Measurements from ENCODE around the gene TMEM120B. TPM values are rescaled to one million over a fixed set of nuclear protein-coding genes. Genes with fewer than 3 reads are reported as not detected.
"Not testable (repeated sequence)": the region's sequence is repeated elsewhere in the genome, so short reads cannot be mapped to it uniquely, and the experiment has no call there.

The TMEM120B gene
- total RNA-seq, 1 experiment from 2014 or later: 6.6 TPM

GRCh38 chr12:121722511-121722910 is 10.0 kb downstream of the TMEM120B start:
- no peak overlapping the region for H3K4me3 ChIP-seq
- H3K27me3 ChIP-seq: no peaks in the 10 kb centered on the region
- DNase-seq: no peak
- no peaks in the 10 kb centered on the region for H3K36me3 ChIP-seq
- peaks cover 3% of the 10 kb centered on the region; the same call in 1 of the 2 replicates for H3K9me3 ChIP-seq

GRCh38 chr12:121723200-121723599 is 10.6 kb downstream of the TMEM120B start:
- DNase-seq: no peak
- Histone ChIP-seq H3K9me3 (peaks cover 3% of the 10 kb centered on the region; the same call in 1 of the 2 replicates), H3K27me3 (no peaks in the 10 kb centered on the region), H3K4me3 (no peak overlapping the region), H3K36me3 (no peaks in the 10 kb centered on the region)

- Histone ChIP-seq H3K4me3 (no peak overlapping the region), H3K9me3 (peaks cover 3% of the 10 kb centered on the region; the same call in 1 of the 2 replicates), H3K36me3 (no peaks in the 10 kb centered on the region), H3K27me3 (no peaks in the 10 kb centered on the region)
- DNase-seq: peak; percentile 34
Observed at GRCh38 chr12:121724925-121725324, 12.4 kb downstream of the TMEM120B start.

GRCh38 chr12:121725423-121725822 is 12.9 kb downstream of the TMEM120B start:
- DNase-seq: no peak
- Histone ChIP-seq H3K4me3 (no peak overlapping the region), H3K27me3 (no peaks in the 10 kb centered on the region), H3K36me3 (no peaks in the 10 kb centered on the region), H3K9me3 (peaks cover 3% of the 10 kb centered on the region; the same call in 1 of the 2 replicates)

GRCh38 chr12:121729021-121729420 is 16.5 kb downstream of the TMEM120B start:
- H3K27me3 ChIP-seq: no peaks in the 10 kb centered on the region
- H3K36me3 ChIP-seq: no peaks in the 10 kb centered on the region
- H3K4me3 ChIP-seq: no peak overlapping the region
- DNase-seq: no peak
- peaks cover 3% of the 10 kb centered on the region; the same call in 1 of the 2 replicates for H3K9me3 ChIP-seq

DNA sequence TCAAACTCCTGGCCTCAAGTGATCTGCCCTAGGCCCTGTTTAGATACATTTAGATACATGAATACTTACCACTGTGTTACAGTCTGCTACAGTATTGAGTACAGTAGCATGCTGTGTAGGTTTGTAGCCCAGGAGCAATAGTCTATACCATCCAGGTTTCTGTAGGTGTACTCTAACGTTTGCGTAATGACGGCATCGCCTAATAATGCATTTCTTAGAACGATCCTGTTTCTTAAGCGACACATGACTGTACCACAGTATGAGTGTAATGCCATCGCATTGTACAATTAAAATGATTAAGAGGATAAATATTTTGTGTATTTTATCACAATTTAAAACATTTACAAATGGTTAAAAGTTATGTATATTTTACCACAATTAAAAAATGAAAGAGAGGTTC is 18.9 kb downstream of the TMEM120B start:
- no peaks in the 10 kb centered on the region for H3K36me3 ChIP-seq
- no peaks in the 10 kb centered on the region for H3K27me3 ChIP-seq
- no peak overlapping the region for H3K4me3 ChIP-seq
- no peak for DNase-seq
- H3K9me3 ChIP-seq: no peaks in the 10 kb centered on the region

GRCh38 chr12:121733849-121734248 is 21.3 kb downstream of the TMEM120B start:
- H3K9me3 ChIP-seq: no peaks in the 10 kb centered on the region
- DNase-seq: no peak

GRCh38 chr12:121738340-121738858 is 25.8 kb downstream of the TMEM120B start:
- H3K9me3 ChIP-seq: no peaks in the 10 kb centered on the region
- H3K27me3 ChIP-seq: no peaks in the 10 kb centered on the region
- DNase-seq: no peak
- H3K36me3 ChIP-seq: no peaks in the 10 kb centered on the region
- no peak overlapping the region for H3K4me3 ChIP-seq

More at GRCh38 chr12:121733849-121734248, 21.3 kb downstream of the TMEM120B start:
- Histone ChIP-seq H3K4me3 (no peak overlapping the region), H3K36me3 (no peaks in the 10 kb centered on the region), H3K27me3 (no peaks in the 10 kb centered on the region)

- no peaks in the 10 kb centered on the region for H3K27me3 ChIP-seq
- H3K4me3 ChIP-seq: no peak overlapping the region
- DNase-seq: no peak
- no peaks in the 10 kb centered on the region for H3K36me3 ChIP-seq
- no peaks in the 10 kb centered on the region for H3K9me3 ChIP-seq
Observed at GRCh38 chr12:121740847-121741246, 28.3 kb downstream of the TMEM120B start.

GRCh38 chr12:121741743-121742142 is 29.2 kb downstream of the TMEM120B start:
- no peak for DNase-seq
- H3K36me3 ChIP-seq: no peaks in the 10 kb centered on the region
- no peak overlapping the region for H3K4me3 ChIP-seq
- H3K9me3 ChIP-seq: no peaks in the 10 kb centered on the region
- no peaks in the 10 kb centered on the region for H3K27me3 ChIP-seq

- H3K27me3 ChIP-seq, H3K36me3 ChIP-seq, H3K9me3 ChIP-seq, DNase-seq, H3K4me3 ChIP-seq: not testable (repeated sequence)
Observed at GRCh38 chr12:121745545-121745944, 33.0 kb downstream of the TMEM120B start.

DNA sequence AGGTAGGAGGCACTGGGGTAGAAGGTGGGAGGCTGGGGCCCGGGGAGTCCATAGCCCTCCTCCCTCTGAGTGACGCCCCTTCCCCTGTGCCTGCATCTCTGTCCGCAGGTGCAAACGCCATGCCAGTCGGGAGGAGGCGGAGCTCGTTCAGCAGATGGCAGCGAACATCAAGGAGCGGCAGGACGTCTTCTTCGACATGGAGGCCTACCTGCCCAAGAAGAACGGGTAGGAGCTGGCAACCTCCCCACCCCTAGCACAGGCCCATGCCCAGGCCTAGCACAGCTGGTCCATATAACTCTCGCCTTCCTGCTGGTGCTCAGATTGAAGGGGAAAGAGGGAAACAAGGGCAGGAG is 35.6 kb downstream of the TMEM120B start:
- Histone ChIP-seq H3K36me3 (no peaks in the 10 kb centered on the region), H3K9me3 (no peaks in the 10 kb centered on the region)
- DNase-seq: no peak

GRCh38 chr12:121748571-121749265 is 36.2 kb downstream of the TMEM120B start:
- H3K36me3 ChIP-seq: no peaks in the 10 kb centered on the region
- DNase-seq: peak; percentile 19

More for the DNA sequence above, 35.6 kb downstream of the TMEM120B start:
- Histone ChIP-seq H3K4me3 (no peak overlapping the region), H3K27me3 (no peaks in the 10 kb centered on the region)

DNA sequence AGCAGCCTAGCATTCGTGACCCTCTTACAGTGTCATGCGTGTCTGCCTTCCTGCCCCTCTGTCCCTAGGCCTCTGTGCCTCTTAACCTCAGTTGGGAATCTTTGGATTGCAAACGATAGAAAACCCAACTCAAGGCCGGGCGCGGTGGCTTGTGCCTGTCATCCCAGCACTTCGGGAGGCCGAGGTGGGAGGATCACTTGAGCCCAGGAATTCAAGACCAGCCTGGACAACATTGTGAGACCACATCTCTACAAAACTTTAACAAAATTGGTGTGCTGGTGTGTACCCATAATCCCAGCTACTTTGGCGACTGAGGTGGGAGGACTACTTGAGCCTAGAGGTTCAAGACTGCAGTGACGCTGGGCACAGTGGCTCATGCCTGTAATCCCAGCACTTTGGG is 36.7 kb downstream of the TMEM120B start:
- no peak for DNase-seq
- H3K27me3 ChIP-seq: no peaks in the 10 kb centered on the region
- H3K9me3 ChIP-seq: no peaks in the 10 kb centered on the region
- H3K4me3 ChIP-seq: no peak overlapping the region
- H3K36me3 ChIP-seq: no peaks in the 10 kb centered on the region

More at GRCh38 chr12:121748571-121749265, 36.2 kb downstream of the TMEM120B start:
- Histone ChIP-seq H3K27me3 (no peaks in the 10 kb centered on the region), H3K9me3 (no peaks in the 10 kb centered on the region), H3K4me3 (no peak overlapping the region)

DNA sequence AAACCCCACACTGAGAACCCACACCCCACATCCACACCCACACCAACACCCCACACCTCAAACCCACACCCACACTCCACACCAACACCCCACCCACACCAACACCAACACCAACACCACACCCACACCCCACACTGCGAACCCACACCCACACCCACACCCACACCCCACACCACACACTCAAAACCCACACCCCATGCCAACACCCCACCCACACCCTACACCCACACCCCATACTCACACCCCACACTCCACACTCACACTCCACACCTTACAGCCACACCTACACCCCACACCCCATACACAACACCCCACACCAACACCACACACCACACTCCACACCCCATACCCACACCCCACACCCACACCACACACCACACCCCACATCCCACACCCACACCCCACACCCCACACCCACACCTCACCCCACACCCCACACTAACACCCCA is 38.0 kb downstream of the TMEM120B start:
- H3K36me3 ChIP-seq: no peaks in the 10 kb centered on the region
- no peaks in the 10 kb centered on the region for H3K27me3 ChIP-seq
- no peak overlapping the region for H3K4me3 ChIP-seq
- DNase-seq: no peak
- no peaks in the 10 kb centered on the region for H3K9me3 ChIP-seq

DNA sequence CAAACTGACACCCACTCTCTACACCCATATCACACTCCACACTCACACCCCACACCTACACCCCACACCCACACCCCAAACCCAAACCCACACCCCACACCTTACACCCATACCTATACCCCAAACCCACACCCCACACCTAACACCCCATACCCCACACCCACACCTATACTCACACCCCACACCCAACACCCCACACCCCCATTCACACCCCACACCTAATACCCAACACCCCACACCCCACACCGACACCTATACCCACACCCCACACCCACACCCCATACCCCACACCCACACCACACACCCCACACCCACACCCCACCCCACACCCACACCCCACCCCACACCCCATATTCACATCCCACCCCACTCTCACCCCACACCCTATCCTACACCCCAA is 38.5 kb downstream of the TMEM120B start:
- DNase-seq: no peak
- no peaks in the 10 kb centered on the region for H3K27me3 ChIP-seq
- no peaks in the 10 kb centered on the region for H3K9me3 ChIP-seq
- H3K4me3 ChIP-seq: no peak overlapping the region
- H3K36me3 ChIP-seq: no peaks in the 10 kb centered on the region

DNA sequence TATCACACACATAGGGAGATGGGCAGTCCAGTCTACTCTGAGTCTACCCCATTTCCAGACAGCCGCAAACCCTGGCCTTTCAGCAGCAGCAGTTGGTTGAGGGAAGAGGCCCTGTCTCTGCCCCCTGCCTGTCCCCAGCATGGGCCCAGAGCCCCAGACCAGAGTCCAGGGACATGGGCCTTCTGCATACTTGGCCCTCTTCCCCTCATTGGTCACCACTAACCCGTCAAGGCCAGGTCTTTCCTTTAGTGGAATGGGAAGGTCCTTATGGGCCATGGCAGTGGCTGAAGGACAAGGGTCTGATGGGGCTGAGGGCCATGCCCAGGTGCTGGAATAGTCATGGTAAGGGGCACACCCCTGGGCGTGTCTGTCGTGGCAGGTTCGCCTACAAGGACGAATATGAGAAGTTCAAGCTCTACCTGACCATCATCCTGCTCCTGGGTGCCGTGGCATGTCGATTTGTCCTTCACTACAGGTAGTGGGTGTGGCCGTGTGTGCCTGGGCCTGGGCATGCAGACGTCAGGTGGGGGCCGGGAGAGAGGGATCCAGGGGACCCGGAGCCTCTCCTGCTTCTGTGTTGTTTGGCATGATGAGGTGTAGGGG is 39.3 kb downstream of the TMEM120B start:
- DNase-seq: no peak
- H3K9me3 ChIP-seq: no peaks in the 10 kb centered on the region

GRCh38 chr12:121753844-121754264 is 41.3 kb downstream of the TMEM120B start:
- DNase-seq: peak; percentile 67
- H3K9me3 ChIP-seq: no peaks in the 10 kb centered on the region
- no peaks in the 10 kb centered on the region for H3K27me3 ChIP-seq
- H3K4me3 ChIP-seq: no peak overlapping the region
- no peaks in the 10 kb centered on the region for H3K36me3 ChIP-seq

More for the DNA sequence above, 39.3 kb downstream of the TMEM120B start:
- H3K27me3 ChIP-seq: no peaks in the 10 kb centered on the region
- H3K36me3 ChIP-seq: no peaks in the 10 kb centered on the region
- no peak overlapping the region for H3K4me3 ChIP-seq

Data from MG63 (cell line).